DOHH2 (cell line): ENCODE data around the gene TGM2.

ENCODE experiments used
- H3F3A ChIP-seq: fragments of 200-600 bp; sonication (generic), shearing (Covaris generic); 2 replicates; pipeline ENCODE4 v1.6.0; 2016; ENCODE audit warnings: antibody characterized with exemption, mild to moderate bottlenecking; ENCODE audit not compliant: control insufficient read depth, insufficient read depth
- H3K27ac ChIP-seq: fragments of 200-600 bp; sonication (generic); 2 replicates; pipeline ENCODE4 v1.5.1; 2014; ENCODE audit warnings: low read depth, mild to moderate bottlenecking, low read length, moderate library complexity
- H3K27me3 ChIP-seq: fragments of 200-600 bp; sonication (generic); 2 replicates; pipeline ENCODE4 v1.6.1; 2014; ENCODE audit warnings: mild to moderate bottlenecking, low read length, mixed read lengths; ENCODE audit not compliant: control insufficient read depth
- H3K36me3 ChIP-seq: fragments of 200-600 bp; sonication (generic); 2 replicates; pipeline ENCODE4 v1.6.1; 2014; ENCODE audit warnings: mild to moderate bottlenecking, low read length, moderate library complexity, mixed read lengths; ENCODE audit not compliant: control insufficient read depth
- H3K4me1 ChIP-seq: fragments of 200-600 bp; sonication (generic); 2 replicates; pipeline ENCODE4 v1.6.1; 2014; ENCODE audit warnings: mild to moderate bottlenecking, low read length, mixed read lengths; ENCODE audit not compliant: control insufficient read depth
- H3K4me2 ChIP-seq: fragments of 200-600 bp; sonication (generic); 2 replicates; pipeline ENCODE4 v1.6.0; 2014; ENCODE audit warnings: mild to moderate bottlenecking, low read length, moderate library complexity
- H3K4me3 ChIP-seq: fragments of 200-600 bp; sonication (generic); 2 replicates; pipeline ENCODE4 v1.5.1; 2014; ENCODE audit warnings: mild to moderate bottlenecking, low read length, mixed read lengths
- H3K79me2 ChIP-seq: fragments of 200-600 bp; sonication (generic); 2 replicates; pipeline ENCODE4 v1.6.1; 2014; ENCODE audit warnings: mild to moderate bottlenecking, low read length, mixed read lengths; ENCODE audit not compliant: control insufficient read depth
- H3K9me2 ChIP-seq: fragments of 200-600 bp; sonication (generic); replicated peaks from 2 replicates; pipeline ENCODE4 v1.6.1; 2014; ENCODE audit warnings: mild to moderate bottlenecking, low read length, mixed read lengths; ENCODE audit not compliant: control insufficient read depth
- H3K9me3 ChIP-seq: fragments of 200-600 bp; sonication (generic); 2 replicates; pipeline ENCODE4 v1.6.1; 2014; ENCODE audit warnings: antibody characterized with exemption, low read length, mixed read lengths; ENCODE audit not compliant: control insufficient read depth, insufficient read depth
- H4K20me1 ChIP-seq: fragments of 200-600 bp; sonication (generic); 2 replicates; pipeline ENCODE4 v1.6.0; 2014; ENCODE audit warnings: low read depth, mild to moderate bottlenecking, antibody characterized with exemption, low read length, moderate library complexity; ENCODE audit not compliant: control insufficient read depth, insufficient read depth
- CTCF ChIP-seq: fragments of 200-600 bp; sonication (generic); IDR thresholded peaks from one replicate; pipeline ENCODE4 v1.5.1; 2014; ENCODE audit warnings: antibody characterized with exemption, mild to moderate bottlenecking, low read depth, low read length; ENCODE audit not compliant: poor library complexity, severe bottlenecking
- EZH2phosphoT487 ChIP-seq: fragments of 200-600 bp; sonication (generic); IDR thresholded peaks from 2 replicates; pipeline ENCODE4 v1.6.1; 2017; ENCODE audit warnings: borderline replicate concordance, mild to moderate bottlenecking, antibody characterized with exemption, low read length, moderate library complexity, mixed read lengths

The TGM2 gene

GRCh38 chr20:38126146-38126921 is 38.7 kb downstream of the TGM2 start:
- H3K27ac ChIP-seq, result no peak overlapping the region
- no peaks in the 10 kb centered on the region for H3K36me3 ChIP-seq
- H3K4me3 ChIP-seq, result no peak overlapping the region
- H3K9me2 ChIP-seq, result no peaks in the 10 kb centered on the region
- H3K79me2 ChIP-seq, result no peaks in the 10 kb centered on the region
- H3K27me3 ChIP-seq, result no peaks in the 10 kb centered on the region
- H3K4me2 ChIP-seq, result no peak overlapping the region
- TF ChIP-seq CTCF (no peak), EZH2phosphoT487 (no peak)
- no peaks in the 10 kb centered on the region for H3K4me1 ChIP-seq
- H3K9me3 ChIP-seq, result no peaks in the 10 kb centered on the region
- H4K20me1 ChIP-seq, result no peaks in the 10 kb centered on the region
- H3F3A ChIP-seq, result no peaks in the 10 kb centered on the region

GRCh38 chr20:38125157-38126056 is 39.7 kb downstream of the TGM2 start:
- Histone ChIP-seq H3F3A (no peaks in the 10 kb centered on the region), H4K20me1 (no peaks in the 10 kb centered on the region), H3K4me1 (no peaks in the 10 kb centered on the region), H3K9me2 (no peaks in the 10 kb centered on the region), H3K4me3 (no peak overlapping the region), H3K9me3 (no peaks in the 10 kb centered on the region), H3K27me3 (no peaks in the 10 kb centered on the region), H3K36me3 (no peaks in the 10 kb centered on the region), H3K79me2 (no peaks in the 10 kb centered on the region), H3K4me2 (no peak overlapping the region), H3K27ac (no peak overlapping the region)
- no peak for TF ChIP-seq CTCF
- no peak for TF ChIP-seq EZH2phosphoT487

- Histone ChIP-seq H3K4me2 (no peak overlapping the region), H3K27ac (no peak overlapping the region), H3K4me1 (no peaks in the 10 kb centered on the region), H3K79me2 (no peaks in the 10 kb centered on the region), H3K9me2 (no peaks in the 10 kb centered on the region), H3K36me3 (no peaks in the 10 kb centered on the region), H3K27me3 (no peaks in the 10 kb centered on the region), H3F3A (no peaks in the 10 kb centered on the region), H3K4me3 (no peak overlapping the region), H4K20me1 (no peaks in the 10 kb centered on the region), H3K9me3 (no peaks in the 10 kb centered on the region)
- TF ChIP-seq CTCF (no peak), EZH2phosphoT487 (no peak)
These were observed 42.0 kb downstream of the TGM2 start for GRCh38 chr20:38123021-38123587.
